GM23338 (cell line): ENCODE data around the gene PTCHD1. TPM values are rescaled to one million over a fixed set of nuclear protein-coding genes. Genes with fewer than 3 reads are reported as not detected.
A peak's percentile ranks its signal among the peaks of the same experiment; 100 is the strongest.

Experiments
- ATAC-seq: fragments of 200-7000 bp; cut with Tn5 transposase; 3 replicates; pipeline ENCODE4 v1.9.1; 2020
- DNase-seq: peaks from one replicate; pipeline ENCODE4 v3.0.0-alpha.2; 2015; ENCODE audit warnings: low spot score
- H2AFZ ChIP-seq: fragments of 200-600 bp; sonication (generic); 2 replicates; pipeline ENCODE4 v1.8.0; 2016; ENCODE audit warnings: antibody characterized with exemption, mild to moderate bottlenecking, moderate library complexity
- H3F3A ChIP-seq: fragments of 200-600 bp; sonication (generic); replicated peaks from 2 replicates; pipeline ENCODE4 v1.8.0; 2017; ENCODE audit warnings: antibody characterized with exemption, mixed run types, low read depth
- H3K27ac ChIP-seq: fragments of 200-600 bp; sonication (generic); 2 replicates; pipeline ENCODE4 v1.6.1; 2016; ENCODE audit warnings: low read depth
- H3K27me3 ChIP-seq: fragments of 200-600 bp; sonication (generic); 2 replicates; pipeline ENCODE4 v1.8.0; 2016; ENCODE audit warnings: mild to moderate bottlenecking, mixed run types, moderate library complexity; ENCODE audit not compliant: insufficient read depth
- H3K36me3 ChIP-seq: fragments of 200-600 bp; sonication (generic); 2 replicates; pipeline ENCODE4 v1.8.0; 2016; ENCODE audit warnings: mild to moderate bottlenecking; ENCODE audit not compliant: insufficient read depth
- H3K4me1 ChIP-seq: fragments of 200-600 bp; sonication (generic); 2 replicates; pipeline ENCODE4 v1.8.0; 2016; ENCODE audit warnings: mild to moderate bottlenecking, moderate library complexity; ENCODE audit not compliant: insufficient read depth
- H3K4me2 ChIP-seq: fragments of 200-600 bp; sonication (generic); 2 replicates; pipeline ENCODE4 v1.7.1; 2017; ENCODE audit warnings: mixed run types
- H3K4me3 ChIP-seq: fragments of 200-600 bp; sonication (generic); 2 replicates; pipeline ENCODE4 v1.6.1; 2016; ENCODE audit warnings: mixed run types
- H3K79me2 ChIP-seq: fragments of 200-600 bp; sonication (generic); replicated peaks from 2 replicates; pipeline ENCODE4 v1.8.0; 2017; ENCODE audit warnings: mild to moderate bottlenecking; ENCODE audit not compliant: insufficient read depth
- H3K9me2 ChIP-seq: fragments of 200-600 bp; sonication (generic); 2 replicates; pipeline ENCODE4 v1.8.0; 2017; ENCODE audit not compliant: insufficient read depth
- H4K20me1 ChIP-seq: fragments of 200-600 bp; sonication (generic); replicated peaks from 2 replicates; pipeline ENCODE4 v1.8.0; 2017; ENCODE audit warnings: mild to moderate bottlenecking; ENCODE audit not compliant: insufficient read depth
- H3K27ac Mint-ChIP-seq: 2 replicates; pipeline ENCODE4 v1.8.0; 2020; ENCODE audit warnings: inconsistent platforms, mild to moderate bottlenecking, moderate library complexity, mixed read lengths
- H3K27me3 Mint-ChIP-seq: 3 replicates; pipeline ENCODE4 v1.8.0; 2022; ENCODE audit warnings: low read depth, mild to moderate bottlenecking, moderate library complexity, mixed read lengths, inconsistent platforms; ENCODE audit not compliant: insufficient read depth, poor library complexity
- H3K36me3 Mint-ChIP-seq: 3 replicates; pipeline ENCODE4 v1.8.0; 2021; ENCODE audit warnings: low read depth, mild to moderate bottlenecking, inconsistent platforms, moderate library complexity, mixed read lengths
- H3K4me1 Mint-ChIP-seq: 3 replicates; pipeline ENCODE4 v1.8.0; 2020; ENCODE audit warnings: mild to moderate bottlenecking, inconsistent platforms, mixed read lengths
- H3K4me3 Mint-ChIP-seq: 3 replicates; pipeline ENCODE4 v1.8.0; 2021; ENCODE audit warnings: moderate library complexity, mild to moderate bottlenecking, inconsistent platforms, mixed read lengths
- H3K9me3 Mint-ChIP-seq: 3 replicates; pipeline ENCODE4 v1.8.0; 2020; ENCODE audit warnings: moderate library complexity, mild to moderate bottlenecking, inconsistent platforms, mixed read lengths
- CREB1 ChIP-seq: fragments of 250-450 bp; sonication (Bioruptor Pico); IDR thresholded peaks from 2 replicates; pipeline ENCODE4 v1.5.0; 2020; ENCODE audit warnings: low read depth, mild to moderate bottlenecking, moderate library complexity
- ETS1 ChIP-seq: IDR thresholded peaks from 2 replicates; pipeline ENCODE4 v1.6.1; 2016; ENCODE audit warnings: antibody characterized with exemption
- EZH2 ChIP-seq: fragments of 200-600 bp; sonication (generic); IDR thresholded peaks from one replicate; pipeline ENCODE4 v1.8.0; 2017; ENCODE audit warnings: antibody characterized with exemption, mild to moderate bottlenecking, low read depth; ENCODE audit not compliant: unreplicated experiment
- EZH2phosphoT487 ChIP-seq: fragments of 200-600 bp; sonication (generic); IDR thresholded peaks from one replicate; pipeline ENCODE4 v1.8.1; 2018; ENCODE audit warnings: antibody characterized with exemption; ENCODE audit not compliant: unreplicated experiment
- JUNB ChIP-seq: IDR thresholded peaks from one replicate; pipeline ENCODE4 v1.6.1; 2016; ENCODE audit warnings: antibody characterized with exemption; ENCODE audit not compliant: unreplicated experiment
- NANOG ChIP-seq: IDR thresholded peaks from 2 replicates; pipeline ENCODE4 v1.6.1; 2016; ENCODE audit warnings: antibody characterized with exemption, borderline replicate concordance
- POLR2AphosphoS5 ChIP-seq: IDR thresholded peaks from 2 replicates; pipeline ENCODE4 v1.6.1; 2016; ENCODE audit warnings: antibody characterized with exemption, low read depth
- REST ChIP-seq: IDR thresholded peaks from one replicate; pipeline ENCODE4 v1.6.1; 2018; ENCODE audit warnings: antibody characterized with exemption; ENCODE audit not compliant: unreplicated experiment
- STAT1 ChIP-seq: IDR thresholded peaks from one replicate; pipeline ENCODE4 v1.6.1; 2016; ENCODE audit warnings: antibody characterized with exemption; ENCODE audit not compliant: unreplicated experiment
- ZNF114 ChIP-seq: fragments of 250-450 bp; sonication (Bioruptor Pico); IDR thresholded peaks from 2 replicates; pipeline ENCODE4 v1.5.0; 2020; ENCODE audit warnings: mild to moderate bottlenecking, moderate library complexity
- ZNF331 ChIP-seq: fragments of 250-450 bp; sonication (Bioruptor Pico); IDR thresholded peaks from 2 replicates; pipeline ENCODE4 v1.5.0; 2020; ENCODE audit warnings: low read depth, mild to moderate bottlenecking, moderate library complexity
- polyA plus RNA-seq: library from polyadenylated mRNA; unstranded; fragments of >200 nt; fragmentation: Nextera tagmentation; extraction: Ambion mirVana; gene quantifications from 2 replicates; pipeline ENCODE4 v1.2.1, GENCODE V29; 2016
- total RNA-seq: library from RNA; depleted of rRNA; stranded (reverse); fragments of >200 nt; shearing (Covaris generic); gene quantifications from 2 replicates; pipeline ENCODE4 v1.2.3, GENCODE V29; 2014
- TF ChIP-seq, protein P1 (sequence below), 2 experiments: fragments of 200-600 bp in 1 of 2; sonication (generic) in 1 of 2; conservative IDR thresholded peaks; 2 replicates each; pipeline versions ENCODE4 v1.5.1 to v1.6.1; 2016 to 2017; ENCODE audit warnings: antibody characterized with exemption in 2 of 2, low read depth in 2 of 2, mild to moderate bottlenecking in 2 of 2, moderate library complexity in 1 of 2

Gene PTCHD1
- total and polyA plus RNA-seq, 2 experiments from 2014 or later: 1.5 to 1.9 TPM

DNA sequence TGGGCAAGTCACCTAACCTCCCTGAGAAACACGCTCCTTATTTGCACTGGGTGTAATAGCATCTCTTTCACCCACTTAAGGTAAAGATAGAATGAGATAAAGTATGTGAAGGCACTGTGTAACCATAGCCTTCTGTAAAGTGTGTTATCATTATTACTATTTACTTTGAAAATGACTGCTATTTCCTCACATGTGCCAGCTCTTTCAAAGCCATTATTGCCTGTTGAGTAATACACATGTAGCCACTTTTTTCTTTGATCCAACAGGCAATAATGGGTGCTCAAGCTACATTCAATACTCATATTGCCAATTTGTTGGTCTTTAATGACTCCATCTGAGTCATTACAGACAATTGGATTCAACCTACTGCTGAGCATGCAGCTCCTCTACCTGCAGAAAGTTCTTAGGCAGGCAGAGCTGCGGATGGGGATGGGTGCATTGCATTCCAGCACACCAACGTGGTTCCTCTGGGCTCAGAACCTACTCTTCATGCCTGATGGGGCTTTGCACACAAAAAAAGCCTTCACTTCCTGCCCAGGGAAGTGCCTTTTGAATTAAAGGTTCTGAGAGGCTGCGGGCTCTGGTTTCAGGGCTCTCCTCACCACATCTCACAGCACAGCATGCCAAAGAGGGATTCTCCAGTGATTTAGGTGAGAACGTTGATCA is 9.7 kb downstream of the PTCHD1 start:
- no peak for TF ChIP-seq CREB1 (CRISPR knock-in tag)
- no peak for TF ChIP-seq ZNF114
- TF ChIP-seq EZH2phosphoT487: no peak
- no peak for TF ChIP-seq JUNB
- no peak for TF ChIP-seq STAT1
- ATAC-seq (peak; percentile 35; the same call in 2 of the 3 replicates), DNase-seq (peak; percentile 8)
- H2AFZ ChIP-seq: no peak overlapping the region
- peaks cover 8% of the 10 kb centered on the region; the same call in 1 of the 2 replicates for H3K4me1 ChIP-seq
- H3K79me2 ChIP-seq: no peaks in the 10 kb centered on the region
- H3F3A ChIP-seq: no peaks in the 10 kb centered on the region
- H3K36me3 ChIP-seq: no peaks in the 10 kb centered on the region
- H3K27me3 ChIP-seq: no peaks in the 10 kb centered on the region
- H3K4me3 Mint-ChIP-seq: no peak overlapping the region
- H3K9me2 ChIP-seq: no peaks in the 10 kb centered on the region
- peaks cover 14% of the 10 kb centered on the region; the same call in 1 of the 3 replicates for H3K36me3 Mint-ChIP-seq
- no peak overlapping the region for H3K27ac ChIP-seq
- H3K27ac Mint-ChIP-seq: peak overlapping the region; percentile 55; the same call in 1 of the 2 replicates
- peaks cover 1% of the 10 kb centered on the region for H3K27me3 Mint-ChIP-seq
- H3K4me3 ChIP-seq: no peak overlapping the region
- H3K4me1 Mint-ChIP-seq: peaks cover 26% of the 10 kb centered on the region
- H3K4me2 ChIP-seq: 0 out of 2 replicates have a peak overlapping the region, but pooled peaks have one; percentile 32
- H3K9me3 Mint-ChIP-seq: no peaks in the 10 kb centered on the region; the same call in 2 of the 3 replicates
- no peaks in the 10 kb centered on the region for H4K20me1 ChIP-seq

GRCh38 chrX:23344904-23345271 is 10.2 kb downstream of the PTCHD1 start:
- Mint-ChIP-seq H3K36me3 (peaks cover 14% of the 10 kb centered on the region; the same call in 1 of the 3 replicates), H3K4me1 (peaks cover 26% of the 10 kb centered on the region), H3K27ac (peak overlapping the region; percentile 55; the same call in 1 of the 2 replicates), H3K4me3 (no peak overlapping the region), H3K27me3 (peaks cover 1% of the 10 kb centered on the region), H3K9me3 (no peaks in the 10 kb centered on the region; the same call in 2 of the 3 replicates)
- no peaks in the 10 kb centered on the region for H4K20me1 ChIP-seq
- no peak overlapping the region for H2AFZ ChIP-seq
- ATAC-seq (no peak), DNase-seq (no peak)
- no peak overlapping the region for H3K27ac ChIP-seq
- no peaks in the 10 kb centered on the region for H3F3A ChIP-seq
- no peaks in the 10 kb centered on the region for H3K9me2 ChIP-seq
- H3K79me2 ChIP-seq: no peaks in the 10 kb centered on the region
- peaks cover 8% of the 10 kb centered on the region; the same call in 1 of the 2 replicates for H3K4me1 ChIP-seq
- no peaks in the 10 kb centered on the region for H3K27me3 ChIP-seq
- H3K4me3 ChIP-seq: no peak overlapping the region
- 0 out of 2 replicates have a peak overlapping the region, but pooled peaks have one; percentile 32 for H3K4me2 ChIP-seq
- H3K36me3 ChIP-seq: no peaks in the 10 kb centered on the region
- TF ChIP-seq NANOG (no peak), STAT1 (no peak), EZH2phosphoT487 (no peak), CREB1 (CRISPR knock-in tag) (no peak), JUNB (no peak), ZNF114 (no peak), REST (no peak), ETS1 (no peak), POLR2AphosphoS5 (no peak), ZNF331 (no peak), EZH2 (no peak)
- TF ChIP-seq, protein P1, sequence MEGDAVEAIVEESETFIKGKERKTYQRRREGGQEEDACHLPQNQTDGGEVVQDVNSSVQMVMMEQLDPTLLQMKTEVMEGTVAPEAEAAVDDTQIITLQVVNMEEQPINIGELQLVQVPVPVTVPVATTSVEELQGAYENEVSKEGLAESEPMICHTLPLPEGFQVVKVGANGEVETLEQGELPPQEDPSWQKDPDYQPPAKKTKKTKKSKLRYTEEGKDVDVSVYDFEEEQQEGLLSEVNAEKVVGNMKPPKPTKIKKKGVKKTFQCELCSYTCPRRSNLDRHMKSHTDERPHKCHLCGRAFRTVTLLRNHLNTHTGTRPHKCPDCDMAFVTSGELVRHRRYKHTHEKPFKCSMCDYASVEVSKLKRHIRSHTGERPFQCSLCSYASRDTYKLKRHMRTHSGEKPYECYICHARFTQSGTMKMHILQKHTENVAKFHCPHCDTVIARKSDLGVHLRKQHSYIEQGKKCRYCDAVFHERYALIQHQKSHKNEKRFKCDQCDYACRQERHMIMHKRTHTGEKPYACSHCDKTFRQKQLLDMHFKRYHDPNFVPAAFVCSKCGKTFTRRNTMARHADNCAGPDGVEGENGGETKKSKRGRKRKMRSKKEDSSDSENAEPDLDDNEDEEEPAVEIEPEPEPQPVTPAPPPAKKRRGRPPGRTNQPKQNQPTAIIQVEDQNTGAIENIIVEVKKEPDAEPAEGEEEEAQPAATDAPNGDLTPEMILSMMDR (conservative IDR thresholded peaks at IDR 0.05; ENCODE audit: low read depth in 2 of 2): no peak
